ENCODE results near the gene ZNF280A.
"Not testable (repeated sequence)": the region's sequence is repeated elsewhere in the genome, so short reads cannot be mapped to it uniquely, and the experiment has no call there.

The ZNF280A gene

DNA sequence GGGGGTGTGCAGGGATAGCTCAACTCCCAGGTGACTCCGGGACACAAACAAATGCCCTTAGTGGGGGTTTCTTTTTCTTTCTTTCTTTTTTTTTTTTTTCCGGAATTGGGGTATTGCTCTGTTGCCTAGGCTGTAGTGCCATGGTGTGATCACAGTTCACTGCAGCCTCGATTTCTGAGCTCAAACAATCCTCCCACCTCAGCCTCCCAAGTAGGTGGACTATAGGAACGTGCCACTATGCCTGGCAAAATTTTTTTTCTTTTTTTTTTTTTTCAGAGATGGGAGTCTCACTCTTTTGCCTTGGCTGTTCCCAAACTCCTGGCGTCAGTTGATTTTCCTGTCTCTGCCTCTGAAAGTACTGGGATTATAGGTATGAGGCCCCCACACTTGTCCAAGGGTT lies 13.8 kb upstream of the ZNF280A start:
- DNase-seq (ENCODE audit: low read depth in 1 of 2, low spot score in 1 of 2) = no peak
- Histone ChIP-seq H3K4me3 (replicated peaks; ENCODE audit: insufficient read depth, low read length) (no peak overlapping the region), H3K27ac (replicated peaks) (no peak overlapping the region), H3K27me3 (ENCODE audit: insufficient read depth, poor library complexity, severe bottlenecking) (no peaks in the 10 kb centered on the region)
- no peak for TF ChIP-seq GABPA (IDR thresholded peaks at IDR 0.05; ENCODE audit: low read depth)
- TF ChIP-seq SPI1 (IDR thresholded peaks at IDR 0.05; ENCODE audit: borderline replicate concordance, low read depth) = no peak
- TF ChIP-seq POLR2AphosphoS5 (IDR thresholded peaks at IDR 0.05; ENCODE audit: low read depth) = no peak
- TF ChIP-seq, protein P1, sequence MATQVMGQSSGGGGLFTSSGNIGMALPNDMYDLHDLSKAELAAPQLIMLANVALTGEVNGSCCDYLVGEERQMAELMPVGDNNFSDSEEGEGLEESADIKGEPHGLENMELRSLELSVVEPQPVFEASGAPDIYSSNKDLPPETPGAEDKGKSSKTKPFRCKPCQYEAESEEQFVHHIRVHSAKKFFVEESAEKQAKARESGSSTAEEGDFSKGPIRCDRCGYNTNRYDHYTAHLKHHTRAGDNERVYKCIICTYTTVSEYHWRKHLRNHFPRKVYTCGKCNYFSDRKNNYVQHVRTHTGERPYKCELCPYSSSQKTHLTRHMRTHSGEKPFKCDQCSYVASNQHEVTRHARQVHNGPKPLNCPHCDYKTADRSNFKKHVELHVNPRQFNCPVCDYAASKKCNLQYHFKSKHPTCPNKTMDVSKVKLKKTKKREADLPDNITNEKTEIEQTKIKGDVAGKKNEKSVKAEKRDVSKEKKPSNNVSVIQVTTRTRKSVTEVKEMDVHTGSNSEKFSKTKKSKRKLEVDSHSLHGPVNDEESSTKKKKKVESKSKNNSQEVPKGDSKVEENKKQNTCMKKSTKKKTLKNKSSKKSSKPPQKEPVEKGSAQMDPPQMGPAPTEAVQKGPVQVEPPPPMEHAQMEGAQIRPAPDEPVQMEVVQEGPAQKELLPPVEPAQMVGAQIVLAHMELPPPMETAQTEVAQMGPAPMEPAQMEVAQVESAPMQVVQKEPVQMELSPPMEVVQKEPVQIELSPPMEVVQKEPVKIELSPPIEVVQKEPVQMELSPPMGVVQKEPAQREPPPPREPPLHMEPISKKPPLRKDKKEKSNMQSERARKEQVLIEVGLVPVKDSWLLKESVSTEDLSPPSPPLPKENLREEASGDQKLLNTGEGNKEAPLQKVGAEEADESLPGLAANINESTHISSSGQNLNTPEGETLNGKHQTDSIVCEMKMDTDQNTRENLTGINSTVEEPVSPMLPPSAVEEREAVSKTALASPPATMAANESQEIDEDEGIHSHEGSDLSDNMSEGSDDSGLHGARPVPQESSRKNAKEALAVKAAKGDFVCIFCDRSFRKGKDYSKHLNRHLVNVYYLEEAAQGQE (IDR thresholded peaks at IDR 0.05; ENCODE audit: insufficient replicate concordance, low read depth) = no peak

DNA sequence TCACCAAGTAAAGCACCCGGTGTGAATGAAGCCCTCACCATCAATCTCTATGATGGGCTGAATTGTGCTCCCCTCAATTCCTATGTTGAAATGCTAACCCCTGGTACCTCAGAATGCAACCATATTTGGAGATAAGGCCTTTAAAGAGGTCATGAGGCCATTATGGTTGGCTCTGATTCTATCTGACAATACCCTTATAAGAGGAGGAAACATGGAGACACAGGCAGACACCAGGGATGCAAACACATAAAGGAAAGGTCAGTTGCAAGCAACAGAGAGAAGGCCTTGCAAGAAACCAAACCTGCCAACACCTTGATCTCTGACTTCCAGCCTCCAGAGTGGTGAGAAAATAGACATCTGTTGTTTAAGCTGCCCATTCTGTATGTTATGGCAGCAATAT lies 13.3 kb upstream of the ZNF280A start:
- H3K4me3 ChIP-seq (replicated peaks; ENCODE audit: insufficient read depth, low read length) = no peak overlapping the region
- no peak for DNase-seq (ENCODE audit: low read depth in 1 of 2, low spot score in 1 of 2)
- TF ChIP-seq SPI1 (IDR thresholded peaks at IDR 0.05; ENCODE audit: borderline replicate concordance, low read depth) (no peak), GABPA (IDR thresholded peaks at IDR 0.05; ENCODE audit: low read depth) (no peak), POLR2AphosphoS5 (IDR thresholded peaks at IDR 0.05; ENCODE audit: low read depth) (no peak)
- TF ChIP-seq, protein P2, sequence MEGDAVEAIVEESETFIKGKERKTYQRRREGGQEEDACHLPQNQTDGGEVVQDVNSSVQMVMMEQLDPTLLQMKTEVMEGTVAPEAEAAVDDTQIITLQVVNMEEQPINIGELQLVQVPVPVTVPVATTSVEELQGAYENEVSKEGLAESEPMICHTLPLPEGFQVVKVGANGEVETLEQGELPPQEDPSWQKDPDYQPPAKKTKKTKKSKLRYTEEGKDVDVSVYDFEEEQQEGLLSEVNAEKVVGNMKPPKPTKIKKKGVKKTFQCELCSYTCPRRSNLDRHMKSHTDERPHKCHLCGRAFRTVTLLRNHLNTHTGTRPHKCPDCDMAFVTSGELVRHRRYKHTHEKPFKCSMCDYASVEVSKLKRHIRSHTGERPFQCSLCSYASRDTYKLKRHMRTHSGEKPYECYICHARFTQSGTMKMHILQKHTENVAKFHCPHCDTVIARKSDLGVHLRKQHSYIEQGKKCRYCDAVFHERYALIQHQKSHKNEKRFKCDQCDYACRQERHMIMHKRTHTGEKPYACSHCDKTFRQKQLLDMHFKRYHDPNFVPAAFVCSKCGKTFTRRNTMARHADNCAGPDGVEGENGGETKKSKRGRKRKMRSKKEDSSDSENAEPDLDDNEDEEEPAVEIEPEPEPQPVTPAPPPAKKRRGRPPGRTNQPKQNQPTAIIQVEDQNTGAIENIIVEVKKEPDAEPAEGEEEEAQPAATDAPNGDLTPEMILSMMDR (IDR thresholded peaks at IDR 0.05; ENCODE audit: insufficient read depth, low read length) = no peak
- TF ChIP-seq, protein P1 (IDR thresholded peaks at IDR 0.05; ENCODE audit: insufficient replicate concordance, low read depth) = no peak
- no peaks in the 10 kb centered on the region for H3K27me3 ChIP-seq (ENCODE audit: insufficient read depth, poor library complexity, severe bottlenecking)
- H3K27ac ChIP-seq (replicated peaks) = no peak overlapping the region

DNA sequence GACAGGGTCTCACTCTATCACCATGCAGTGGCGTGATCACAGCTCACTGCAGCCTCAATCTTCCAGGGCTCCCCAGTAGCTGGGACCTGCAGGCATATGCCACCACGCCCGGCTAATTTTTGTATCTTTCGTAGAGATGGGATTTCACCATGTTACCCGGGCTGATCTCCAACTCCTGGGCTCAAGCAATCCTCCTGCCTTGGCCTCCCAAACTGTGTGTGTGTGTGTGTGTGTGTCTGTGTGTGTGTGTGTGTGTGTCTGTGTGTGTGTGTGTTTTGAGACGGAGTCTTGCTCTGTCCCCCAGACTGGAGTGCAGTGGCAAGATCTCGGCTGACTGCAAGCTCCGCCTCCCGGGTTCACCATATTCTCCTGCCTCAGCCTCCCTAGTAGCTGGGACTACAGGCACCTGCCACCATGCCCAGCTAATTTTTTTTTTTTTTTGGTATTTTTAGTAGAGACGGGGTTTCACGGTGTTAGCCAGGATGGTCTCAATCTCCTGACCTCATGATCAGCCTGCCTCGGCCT lies 12.5 kb upstream of the ZNF280A start:
- not testable (repeated sequence) for H3K27ac ChIP-seq (replicated peaks); DNase-seq (ENCODE audit: low read depth in 1 of 2, low spot score in 1 of 2); H3K4me3 ChIP-seq (replicated peaks; ENCODE audit: insufficient read depth, low read length); H3K27me3 ChIP-seq (ENCODE audit: insufficient read depth, poor library complexity, severe bottlenecking)

DNA sequence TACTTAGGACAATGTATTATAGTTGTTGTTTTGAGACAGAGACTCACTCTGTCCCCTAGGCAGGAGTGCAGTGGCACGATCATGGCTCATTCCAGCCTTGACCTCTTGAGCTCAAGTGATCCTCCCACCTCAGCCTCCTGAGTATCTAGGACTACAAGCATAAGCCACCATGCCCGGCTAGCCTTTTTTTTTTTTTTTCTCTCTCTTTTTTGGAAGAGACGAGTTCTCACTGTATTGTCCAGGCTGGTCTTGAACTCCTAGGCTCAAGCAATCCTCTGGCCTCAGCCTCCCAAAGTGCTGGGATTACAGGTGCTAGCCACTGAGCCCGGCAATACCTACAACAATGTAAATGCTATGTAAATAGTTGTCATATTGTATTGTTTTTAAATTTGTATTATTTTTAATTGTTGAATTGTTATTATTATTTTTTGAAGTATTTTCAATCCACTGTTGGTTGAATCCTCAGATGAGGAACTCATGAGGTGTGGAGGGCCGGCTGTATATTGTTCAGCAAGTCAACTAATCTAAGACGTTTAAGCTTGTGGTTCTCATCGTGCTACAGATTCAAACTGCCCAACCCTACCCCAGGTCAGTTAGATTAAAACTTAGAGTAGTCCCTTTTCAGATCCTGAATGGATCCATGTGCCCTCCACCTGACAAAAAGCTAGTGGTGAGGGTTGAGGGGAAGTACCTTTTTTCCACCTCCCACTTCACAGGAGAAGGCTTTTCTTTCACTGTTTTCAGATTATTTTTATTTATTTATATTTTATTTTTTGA lies 11.9 kb upstream of the ZNF280A start:
- H3K27ac ChIP-seq (replicated peaks) = no peak overlapping the region
- DNase-seq (ENCODE audit: low read depth in 1 of 2, low spot score in 1 of 2) = no peak
- H3K4me3 ChIP-seq (replicated peaks; ENCODE audit: insufficient read depth, low read length) = no peak overlapping the region
- no peaks in the 10 kb centered on the region for H3K27me3 ChIP-seq (ENCODE audit: insufficient read depth, poor library complexity, severe bottlenecking)
- TF ChIP-seq SPI1 (IDR thresholded peaks at IDR 0.05; ENCODE audit: borderline replicate concordance, low read depth) = no peak

DNA sequence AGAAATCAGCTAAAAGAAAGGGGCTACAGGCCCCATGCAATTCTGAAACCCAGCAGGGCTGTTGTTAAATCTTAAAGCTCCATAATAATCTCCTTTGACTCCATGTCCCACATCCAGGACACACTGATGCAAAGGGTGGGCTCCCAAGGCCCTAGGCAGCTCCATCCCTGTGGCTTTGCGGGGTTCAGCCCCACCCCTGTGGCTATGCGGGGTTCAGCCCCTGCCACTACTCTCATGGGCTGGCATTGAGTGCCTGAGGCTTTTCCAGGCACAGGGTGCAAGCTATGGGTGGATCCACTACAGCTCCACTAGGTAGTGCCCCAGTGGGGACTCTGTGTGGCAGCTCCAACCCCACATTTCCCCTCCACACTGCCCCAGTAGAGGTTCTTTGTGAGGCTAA lies 8.7 kb upstream of the ZNF280A start:
- no peaks in the 10 kb centered on the region for H3K27me3 ChIP-seq (ENCODE audit: insufficient read depth, poor library complexity, severe bottlenecking)

More for the DNA sequence above, 8.7 kb upstream of the ZNF280A start:
- no peak overlapping the region for H3K4me3 ChIP-seq (replicated peaks; ENCODE audit: insufficient read depth, low read length)
- DNase-seq (ENCODE audit: low read depth in 1 of 2, low spot score in 1 of 2) = no peak
- TF ChIP-seq GABPA (IDR thresholded peaks at IDR 0.05; ENCODE audit: low read depth) = no peak
- TF ChIP-seq, protein P2 (IDR thresholded peaks at IDR 0.05; ENCODE audit: insufficient read depth, low read length) = no peak
- TF ChIP-seq POLR2AphosphoS5 (IDR thresholded peaks at IDR 0.05; ENCODE audit: low read depth) = no peak
- no peak for TF ChIP-seq SPI1 (IDR thresholded peaks at IDR 0.05; ENCODE audit: borderline replicate concordance, low read depth)
- TF ChIP-seq, protein P1 (IDR thresholded peaks at IDR 0.05; ENCODE audit: insufficient replicate concordance, low read depth) = no peak
- H3K27ac ChIP-seq (replicated peaks) = no peak overlapping the region

Measured in HL-60 (cell line).